PC-3 (cell line): ENCODE results near the gene TARBP1.

Experiments
- CTCF ChIP-seq: fragments of 300-600 bp; sonication (generic); conservative IDR thresholded peaks from 2 replicates; pipeline ENCODE4 v1.5.1; 2017; ENCODE audit warnings: antibody characterized with exemption, low read depth, mild to moderate bottlenecking, low read length
- EZH2 ChIP-seq: fragments of 300-600 bp; sonication (generic); IDR thresholded peaks from one replicate; pipeline ENCODE4 v1.6.1; 2017; ENCODE audit warnings: antibody characterized with exemption, mild to moderate bottlenecking, low read length; ENCODE audit not compliant: unreplicated experiment
- EZH2phosphoT487 ChIP-seq: fragments of 300-600 bp; sonication (generic); IDR thresholded peaks from 2 replicates; pipeline ENCODE4 v1.6.1; 2018; ENCODE audit warnings: mild to moderate bottlenecking, antibody characterized with exemption, low read length, borderline replicate concordance

- TF ChIP-seq CTCF, result no peak
- no peak for TF ChIP-seq EZH2phosphoT487
- no peak for TF ChIP-seq EZH2
Observed at GRCh38 chr1:234503193-234504050, 24.4 kb upstream of the TARBP1 start.
